GM12864 (cell line): ENCODE data around the gene SERTAD1.
"Not testable (repeated sequence)": the region's sequence is repeated elsewhere in the genome, so short reads cannot be mapped to it uniquely, and the experiment has no call there.

ENCODE experiments used
- DNase-seq: peaks from one replicate; pipeline ENCODE4 v3.0.0-alpha.2; 2011; ENCODE audit warnings: low read depth
- H3K4me3 ChIP-seq: 2 replicates; pipeline ENCODE4 v1.5.1; 2011; ENCODE audit warnings: mild to moderate bottlenecking, low read depth, low read length, control low read depth
- CTCF ChIP-seq: IDR thresholded peaks from 2 replicates; pipeline ENCODE4 v1.5.1; 2011; ENCODE audit warnings: low read depth, mild to moderate bottlenecking, moderate library complexity, low read length, control low read depth, inconsistent platforms; ENCODE audit errors: missing control alignments

SERTAD1 gene

GRCh38 chr19:40443131-40443999, 17.6 kb upstream of the SERTAD1 start:
- peak overlapping the region; percentile 98 for H3K4me3 ChIP-seq
- TF ChIP-seq CTCF = no peak
- DNase-seq = peak; percentile 98

- peak overlapping the region; percentile 98 for H3K4me3 ChIP-seq
- no peak for TF ChIP-seq CTCF
- DNase-seq = no peak
Measured at GRCh38 chr19:40442328-40443130, 16.7 kb upstream of the SERTAD1 start.

- DNase-seq = no peak
- H3K4me3 ChIP-seq = peak overlapping the region; percentile 98; the same call in 1 of the 2 replicates
- TF ChIP-seq CTCF = no peak
Measured at GRCh38 chr19:40441719-40442253, 16.0 kb upstream of the SERTAD1 start.

GRCh38 chr19:40438284-40438683, 12.5 kb upstream of the SERTAD1 start:
- no peak for TF ChIP-seq CTCF
- DNase-seq = no peak
- no peak overlapping the region for H3K4me3 ChIP-seq

GRCh38 chr19:40433391-40434216, 7.8 kb upstream of the SERTAD1 start:
- peak overlapping the region; percentile 46 for H3K4me3 ChIP-seq
- TF ChIP-seq CTCF = no peak
- DNase-seq = no peak

- not testable (repeated sequence) for DNase-seq, H3K4me3 ChIP-seq
Measured at GRCh38 chr19:40432760-40433159, 7.0 kb upstream of the SERTAD1 start.
